NOMO-1 treated with dmso at 0.1 percent for 144 hours (cell line): ENCODE data around the gene INS.

Experiments
- DNase-seq: peaks from one replicate; lab custom pipeline; 2025; ENCODE audit not compliant: unreplicated experiment; lab: John Stamatoyannopoulos, UW

The INS gene

GRCh38 chr11:2167141-2168045 is 6.4 kb upstream of the INS start:
- no peak for DNase-seq

GRCh38 chr11:2166091-2166851 is 5.3 kb upstream of the INS start:
- DNase-seq, result no peak

GRCh38 chr11:2165571-2165970 is 4.6 kb upstream of the INS start:
- no peak for DNase-seq

GRCh38 chr11:2164861-2165555 is 4.0 kb upstream of the INS start:
- DNase-seq, result no peak

- no peak for DNase-seq
Observed at GRCh38 chr11:2164081-2164480, 3.1 kb upstream of the INS start.

- DNase-seq, result no peak
Observed at GRCh38 chr11:2163428-2163978, 2.5 kb upstream of the INS start.

- DNase-seq, result no peak
Observed at GRCh38 chr11:2159536-2160413, 1.2 kb downstream of the INS start.

- no peak for DNase-seq
Observed at GRCh38 chr11:2158966-2159365, 2.0 kb downstream of the INS start.

- no peak for DNase-seq
Observed at GRCh38 chr11:2158296-2158737, 2.7 kb downstream of the INS start.

- DNase-seq, result no peak
Observed at GRCh38 chr11:2157294-2158040, 3.5 kb downstream of the INS start.

- no peak for DNase-seq
Observed at GRCh38 chr11:2156416-2157182, 4.4 kb downstream of the INS start.

- no peak for DNase-seq
Observed at GRCh38 chr11:2155511-2155910, 5.5 kb downstream of the INS start.

- no peak for DNase-seq
Observed at GRCh38 chr11:2154889-2155288, 6.1 kb downstream of the INS start.

GRCh38 chr11:2154195-2154585 is 6.8 kb downstream of the INS start:
- no peak for DNase-seq

- DNase-seq, result no peak
Observed at GRCh38 chr11:2153581-2154194, 7.3 kb downstream of the INS start.

- peak; percentile 40 for DNase-seq
Observed at GRCh38 chr11:2151500-2152257, 9.3 kb downstream of the INS start.
